CD1c-positive myeloid dendritic cell (primary cell): Measurements from ENCODE around the gene RBFOX1.

ENCODE experiments used
- DNase-seq: peaks from one replicate; pipeline ENCODE4 v3.0.0-alpha.2; 2016; ENCODE audit errors: extremely low spot score

RBFOX1 gene

GRCh38 chr16:7332611-7333010 lies at the start of gene RBFOX1:
Gene RBFOX1 (plus strand): TSS chr16:7332845.
- DNase-seq, result no peak

GRCh38 chr16:7284780-7285179 lies 47.9 kb upstream of the RBFOX1 start:
- DNase-seq, result no peak

GRCh38 chr16:7285520-7285919 lies 47.1 kb upstream of the RBFOX1 start:
- DNase-seq, result no peak

GRCh38 chr16:7289299-7289698 lies 43.3 kb upstream of the RBFOX1 start:
- DNase-seq, result no peak

GRCh38 chr16:7290682-7291081 lies 42.0 kb upstream of the RBFOX1 start:
- DNase-seq, result no peak

GRCh38 chr16:7294020-7294419 lies 38.6 kb upstream of the RBFOX1 start:
- DNase-seq, result no peak

- DNase-seq, result no peak
These were observed 29.5 kb upstream of the RBFOX1 start for GRCh38 chr16:7303052-7303610.

- no peak for DNase-seq
These were observed 28.9 kb upstream of the RBFOX1 start for GRCh38 chr16:7303660-7304200.

GRCh38 chr16:7304279-7304678 lies 28.4 kb upstream of the RBFOX1 start:
- no peak for DNase-seq

- DNase-seq, result no peak
These were observed 27.7 kb upstream of the RBFOX1 start for GRCh38 chr16:7304958-7305357.

GRCh38 chr16:7313170-7313569 lies 19.5 kb upstream of the RBFOX1 start:
- no peak for DNase-seq

- no peak for DNase-seq
These were observed 18.5 kb upstream of the RBFOX1 start for GRCh38 chr16:7314163-7314562.

GRCh38 chr16:7315813-7316212 lies 16.8 kb upstream of the RBFOX1 start:
- no peak for DNase-seq

GRCh38 chr16:7316281-7316888 lies 16.3 kb upstream of the RBFOX1 start:
- DNase-seq, result no peak

- DNase-seq, result no peak
These were observed 14.7 kb upstream of the RBFOX1 start for GRCh38 chr16:7317982-7318381.

GRCh38 chr16:7318686-7319085 lies 14.0 kb upstream of the RBFOX1 start:
- no peak for DNase-seq

GRCh38 chr16:7319514-7319913 lies 13.1 kb upstream of the RBFOX1 start:
- DNase-seq, result no peak

GRCh38 chr16:7321661-7322060 lies 11.0 kb upstream of the RBFOX1 start:
- DNase-seq, result no peak

GRCh38 chr16:7324321-7324720 lies 8.3 kb upstream of the RBFOX1 start:
- no peak for DNase-seq

GRCh38 chr16:7325834-7326233 lies 6.8 kb upstream of the RBFOX1 start:
- no peak for DNase-seq

GRCh38 chr16:7330709-7331108 lies 1.9 kb upstream of the RBFOX1 start:
- no peak for DNase-seq

- DNase-seq, result no peak
These were observed 648 bp upstream of the RBFOX1 start for GRCh38 chr16:7331997-7332396.

GRCh38 chr16:7333180-7333725 lies 608 bp downstream of the RBFOX1 start:
- DNase-seq, result no peak
